ENCODE results near the gene PTCH2.

The PTCH2 gene

GRCh38 chr1:44870096-44870495 is 27.0 kb upstream of the PTCH2 start:
- POLR2A ChIA-PET: no interaction called here

GRCh38 chr1:44867801-44868200 is 24.7 kb upstream of the PTCH2 start:
- TF ChIP-seq, protein P1, sequence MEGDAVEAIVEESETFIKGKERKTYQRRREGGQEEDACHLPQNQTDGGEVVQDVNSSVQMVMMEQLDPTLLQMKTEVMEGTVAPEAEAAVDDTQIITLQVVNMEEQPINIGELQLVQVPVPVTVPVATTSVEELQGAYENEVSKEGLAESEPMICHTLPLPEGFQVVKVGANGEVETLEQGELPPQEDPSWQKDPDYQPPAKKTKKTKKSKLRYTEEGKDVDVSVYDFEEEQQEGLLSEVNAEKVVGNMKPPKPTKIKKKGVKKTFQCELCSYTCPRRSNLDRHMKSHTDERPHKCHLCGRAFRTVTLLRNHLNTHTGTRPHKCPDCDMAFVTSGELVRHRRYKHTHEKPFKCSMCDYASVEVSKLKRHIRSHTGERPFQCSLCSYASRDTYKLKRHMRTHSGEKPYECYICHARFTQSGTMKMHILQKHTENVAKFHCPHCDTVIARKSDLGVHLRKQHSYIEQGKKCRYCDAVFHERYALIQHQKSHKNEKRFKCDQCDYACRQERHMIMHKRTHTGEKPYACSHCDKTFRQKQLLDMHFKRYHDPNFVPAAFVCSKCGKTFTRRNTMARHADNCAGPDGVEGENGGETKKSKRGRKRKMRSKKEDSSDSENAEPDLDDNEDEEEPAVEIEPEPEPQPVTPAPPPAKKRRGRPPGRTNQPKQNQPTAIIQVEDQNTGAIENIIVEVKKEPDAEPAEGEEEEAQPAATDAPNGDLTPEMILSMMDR (IDR thresholded peaks at IDR 0.05; ENCODE audit: control extremely low read depth, extremely low read depth, low read depth, missing control alignments): no peak
- ChIA-PET POLR2A (no interaction called here), CTCF (interaction anchor here (0.7 to 0.8 kb wide), 2 partner anchors 14 to 43 kb away, joined by 3 read pairs; no protein-coding TSS in a partner anchor)
- no peak for DNase-seq (ENCODE audit: extremely low spot score)

More at GRCh38 chr1:44870096-44870495, 27.0 kb upstream of the PTCH2 start:
- DNase-seq (ENCODE audit: extremely low spot score): no peak
- CTCF ChIA-PET: no interaction called here
- TF ChIP-seq, protein P1 (IDR thresholded peaks at IDR 0.05; ENCODE audit: control extremely low read depth, extremely low read depth, low read depth, missing control alignments): no peak

DNA sequence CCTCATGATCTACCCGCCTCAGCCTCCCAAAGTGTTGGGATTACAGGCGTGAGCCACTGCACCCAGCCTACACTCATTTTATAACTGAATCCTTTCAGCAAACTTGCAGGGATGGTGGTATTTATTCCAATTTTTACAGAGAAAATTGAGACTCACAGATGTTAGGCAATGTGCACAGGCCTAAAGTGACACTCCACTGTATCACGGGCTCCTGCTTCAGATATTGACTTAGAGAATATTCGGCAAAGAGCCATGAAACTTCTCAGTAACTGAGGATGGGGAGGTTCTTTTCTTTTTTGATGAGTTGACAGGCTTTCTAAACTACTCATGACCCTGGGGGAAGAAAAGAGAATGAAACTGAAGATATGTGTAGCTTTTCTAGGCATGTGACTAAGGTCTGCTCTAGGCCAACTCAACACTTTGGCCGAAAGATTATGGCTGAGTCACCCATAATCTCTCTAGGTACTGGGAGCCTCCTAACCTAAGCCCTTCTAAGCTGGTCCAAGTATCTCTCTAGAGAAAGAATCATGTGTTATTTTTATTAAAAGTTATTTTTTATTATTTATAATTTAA is 19.9 kb upstream of the PTCH2 start:
- DNase-seq (ENCODE audit: extremely low spot score): no peak
- ChIA-PET CTCF (interaction anchor here (1.6 kb wide), 1 partner anchor 21 kb away, joined by 3 read pairs; no protein-coding TSS in a partner anchor), POLR2A (interaction anchor here (0.5 kb wide), 1 partner anchor 46 kb away, joined by 4 read pairs; no protein-coding TSS in a partner anchor)
- TF ChIP-seq, protein P1 (IDR thresholded peaks at IDR 0.05; ENCODE audit: control extremely low read depth, extremely low read depth, low read depth, missing control alignments): no peak

DNA sequence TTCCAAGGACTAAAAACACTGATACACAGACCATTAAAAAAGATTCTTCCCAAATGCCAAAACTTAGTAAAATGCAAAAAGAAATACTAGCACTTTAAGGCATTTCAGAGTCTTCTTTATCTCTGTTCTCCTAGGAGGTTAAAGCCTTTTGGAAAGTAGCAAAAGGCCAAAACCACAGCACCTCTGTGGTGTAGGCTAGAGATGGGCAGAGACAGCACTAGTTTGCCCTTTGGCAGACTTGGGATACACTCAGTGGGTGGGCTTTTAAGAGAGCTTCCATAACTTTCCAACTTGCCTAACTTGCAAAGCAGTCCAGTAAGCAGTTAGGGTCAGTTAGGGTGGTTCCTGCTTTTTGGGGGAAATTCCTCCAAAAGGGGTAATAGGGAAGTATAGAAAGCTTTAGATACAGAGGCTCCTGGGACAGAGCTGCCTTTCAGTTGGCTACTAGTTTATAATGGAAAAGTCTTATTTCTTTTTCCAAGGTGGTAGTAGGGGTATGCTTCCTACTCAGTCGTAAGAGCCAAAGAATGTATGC is 17.9 kb upstream of the PTCH2 start:
- CTCF ChIA-PET: interaction anchor here (0.7 to 1.5 kb wide), 3 partner anchors 10 to 25 kb away, joined by 3 to 4 read pairs (median 3); no protein-coding TSS in a partner anchor
- no peak for DNase-seq (ENCODE audit: extremely low spot score)
- TF ChIP-seq, protein P1 (IDR thresholded peaks at IDR 0.05; ENCODE audit: control extremely low read depth, extremely low read depth, low read depth, missing control alignments): no peak
- POLR2A ChIA-PET: no interaction called here

DNA sequence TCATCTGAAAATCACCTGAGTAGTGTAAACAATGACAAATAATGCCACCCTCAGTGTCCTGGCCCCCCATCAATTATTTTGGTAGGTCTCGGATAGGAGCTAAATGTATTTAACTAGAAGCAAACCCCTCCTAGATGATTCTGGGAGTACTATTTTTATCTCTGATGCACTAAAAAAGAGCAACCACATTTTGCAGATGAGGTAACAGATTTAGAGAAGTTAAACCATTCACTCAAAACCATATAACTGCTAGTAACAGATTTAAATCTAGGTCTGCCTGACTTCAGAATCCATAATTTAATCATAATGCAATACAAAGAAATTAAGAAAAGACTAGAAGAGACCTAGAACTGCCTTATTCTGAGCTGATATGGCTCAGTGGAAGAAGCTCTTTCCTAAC is 17.3 kb upstream of the PTCH2 start:
- CTCF ChIA-PET: no interaction called here
- TF ChIP-seq, protein P1 (IDR thresholded peaks at IDR 0.05; ENCODE audit: control extremely low read depth, extremely low read depth, low read depth, missing control alignments): no peak
- no peak for DNase-seq (ENCODE audit: extremely low spot score)
- POLR2A ChIA-PET: no interaction called here

DNA sequence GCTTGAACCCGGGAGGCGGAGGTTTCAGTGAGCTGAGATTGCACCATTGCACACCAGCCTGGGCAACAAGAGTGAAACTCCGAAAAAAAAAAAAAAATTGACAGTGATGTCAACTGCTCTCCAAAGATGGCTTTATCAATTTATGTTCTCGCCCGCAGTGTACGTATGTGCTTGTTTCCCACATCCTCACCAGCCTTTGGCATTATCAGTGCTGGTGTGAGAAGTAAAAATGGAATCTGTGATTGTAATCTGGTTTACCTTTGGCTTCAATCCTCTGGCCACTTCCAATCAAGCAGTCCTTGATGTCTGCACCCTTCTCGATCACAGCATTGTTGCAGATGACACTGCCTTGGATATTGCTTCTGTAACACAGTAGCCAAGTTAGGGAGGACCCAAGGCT is 14.4 kb upstream of the PTCH2 start:
- ChIA-PET CTCF (no interaction called here), POLR2A (no interaction called here)
- TF ChIP-seq, protein P1 (IDR thresholded peaks at IDR 0.05; ENCODE audit: control extremely low read depth, extremely low read depth, low read depth, missing control alignments): no peak
- no peak for DNase-seq (ENCODE audit: extremely low spot score)

Measured in GM10248 (cell line).